Stimulated activated CD8-positive, alpha-beta memory T cell treated with anti-CD3 and anti-CD28 coated beads, Interleukin-2, amount 100 ng/mL, for 48 hours (primary cell): Measurements from ENCODE around the gene ZFYVE28.
"Not testable (repeated sequence)": the region's sequence is repeated elsewhere in the genome, so short reads cannot be mapped to it uniquely, and the experiment has no call there.

Experiments used
- DNase-seq, 2 donors: peaks; one replicate each; pipeline ENCODE4 v3.0.0-alpha.2; 2020; ENCODE audit warnings: low read depth in 2 of 2

Gene ZFYVE28

DNA sequence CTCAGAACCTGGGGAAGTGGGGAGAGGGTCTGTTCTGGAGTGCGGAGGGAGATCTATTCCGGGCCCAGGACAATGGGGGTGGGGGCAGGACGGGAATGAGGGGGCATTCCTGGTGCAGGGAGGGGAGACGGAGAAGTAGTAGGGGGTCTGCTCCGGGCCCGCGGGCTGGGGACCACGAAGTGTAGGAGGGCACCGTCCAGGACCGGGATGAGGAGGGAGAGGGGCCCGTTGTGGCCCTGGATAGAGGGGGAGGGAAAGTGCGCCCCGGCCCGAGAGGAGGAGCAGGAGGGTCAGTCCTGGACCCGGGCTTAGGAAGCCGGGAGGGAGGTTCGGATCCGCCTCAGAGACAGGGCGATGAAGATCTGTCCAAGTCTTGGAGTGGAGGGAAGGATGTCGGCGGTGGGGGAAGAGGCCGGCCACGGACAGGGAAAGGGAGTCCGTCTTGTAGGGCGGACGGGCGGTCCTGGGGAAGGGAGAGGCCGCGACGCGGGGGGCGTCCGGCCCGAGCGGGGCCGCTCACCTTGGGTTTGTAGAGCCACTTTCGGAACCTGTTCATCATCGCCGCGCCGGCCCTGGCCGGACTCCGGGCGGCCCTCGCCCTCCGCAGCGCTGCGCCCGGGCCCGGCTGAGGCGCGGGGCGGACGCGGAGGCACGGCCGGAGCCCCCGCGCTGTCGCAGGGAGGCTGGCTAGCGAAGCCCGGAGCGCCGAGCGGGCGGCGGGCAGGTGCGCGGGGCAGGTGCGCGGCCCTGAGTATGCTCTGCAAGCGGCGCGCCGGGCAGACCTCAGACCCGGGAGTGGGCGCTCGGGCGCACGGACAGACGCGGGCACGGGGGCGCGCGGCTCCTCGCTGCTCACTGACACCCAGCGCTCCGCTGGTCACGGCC lies at the start of gene ZFYVE28:
ZFYVE28 (minus strand) TSS at position 881 of the 885 bp plus-strand sequence; CDS start at position 559, 322 bp downstream.
- no peak for DNase-seq

DNA sequence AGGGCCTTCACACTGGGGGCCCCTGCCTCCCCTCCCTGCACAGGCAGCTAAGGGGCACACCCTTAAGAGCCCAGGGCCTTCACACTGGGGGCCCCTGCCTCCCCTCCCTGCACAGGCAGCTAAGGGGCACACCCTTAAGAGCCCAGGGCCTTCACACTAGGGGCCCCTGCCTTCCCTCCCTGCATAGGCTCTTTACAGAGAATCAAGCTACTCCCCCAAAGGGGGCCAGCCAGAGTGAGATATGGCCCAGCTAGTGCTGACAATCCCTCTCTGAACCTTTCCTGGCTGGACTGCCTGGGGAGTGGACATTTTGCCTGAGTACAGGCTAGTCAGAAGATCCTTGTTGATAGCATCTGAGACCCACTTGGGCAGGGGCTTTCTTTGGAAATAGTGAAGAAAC lies 47.1 kb upstream of the ZFYVE28 start:
- not testable (repeated sequence) for DNase-seq

DNA sequence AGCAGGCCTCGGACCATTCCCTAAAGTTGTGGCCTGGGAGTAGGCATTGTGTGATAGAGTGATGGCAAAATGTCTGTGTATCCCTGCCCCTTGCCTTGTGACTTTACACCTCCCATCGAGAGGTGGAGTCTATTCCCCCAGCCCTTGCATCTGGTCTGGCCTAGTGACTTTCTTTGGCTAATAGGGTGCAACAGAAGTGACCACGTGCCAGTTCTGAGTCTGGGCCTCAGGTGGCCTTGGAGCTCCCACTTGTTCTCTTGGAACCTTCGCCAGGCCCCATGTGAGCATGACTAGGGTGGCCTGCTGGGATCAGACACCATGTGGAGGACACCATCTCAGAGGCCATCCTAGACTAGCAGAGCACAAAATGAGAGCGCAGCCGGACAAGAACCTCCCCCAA lies 46.6 kb upstream of the ZFYVE28 start:
- no peak for DNase-seq

DNA sequence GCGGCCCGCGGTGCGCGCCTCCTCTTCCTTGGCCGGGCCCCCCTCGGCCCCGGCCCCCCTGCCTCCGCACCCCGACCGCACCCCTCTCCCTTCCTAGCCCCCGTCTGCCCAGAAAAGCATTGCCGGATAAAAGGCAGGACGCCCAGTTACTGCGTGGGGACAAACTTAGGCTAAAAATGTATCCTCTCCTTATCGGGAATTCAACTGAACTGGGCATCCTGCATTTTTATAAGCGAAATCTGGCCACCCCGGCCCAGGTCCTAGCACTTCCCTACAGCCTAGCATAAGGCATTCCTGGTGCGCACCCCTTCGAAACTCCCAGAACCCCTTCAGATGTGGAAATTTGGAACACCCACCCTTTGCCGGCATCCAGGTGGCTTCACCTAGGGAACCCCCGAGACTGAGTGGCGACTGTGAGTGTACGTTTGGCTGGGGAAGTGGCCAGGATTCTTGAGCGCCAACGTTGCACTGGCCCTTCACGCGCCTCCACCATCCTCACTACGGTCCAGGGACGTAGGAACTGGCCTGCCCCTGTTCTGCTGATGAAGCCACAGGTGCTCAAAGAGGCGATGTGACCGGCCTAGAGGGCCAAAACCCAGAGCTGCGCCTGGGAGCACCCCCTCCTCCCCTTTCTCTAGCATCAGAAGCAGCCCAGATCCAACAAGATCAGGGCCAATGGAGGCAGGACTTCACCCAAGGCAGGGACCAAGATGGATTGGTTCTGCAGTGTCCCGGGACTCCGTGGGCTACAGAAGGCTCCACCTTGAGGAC lies 44.7 kb upstream of the ZFYVE28 start:
- no peak for DNase-seq

DNA sequence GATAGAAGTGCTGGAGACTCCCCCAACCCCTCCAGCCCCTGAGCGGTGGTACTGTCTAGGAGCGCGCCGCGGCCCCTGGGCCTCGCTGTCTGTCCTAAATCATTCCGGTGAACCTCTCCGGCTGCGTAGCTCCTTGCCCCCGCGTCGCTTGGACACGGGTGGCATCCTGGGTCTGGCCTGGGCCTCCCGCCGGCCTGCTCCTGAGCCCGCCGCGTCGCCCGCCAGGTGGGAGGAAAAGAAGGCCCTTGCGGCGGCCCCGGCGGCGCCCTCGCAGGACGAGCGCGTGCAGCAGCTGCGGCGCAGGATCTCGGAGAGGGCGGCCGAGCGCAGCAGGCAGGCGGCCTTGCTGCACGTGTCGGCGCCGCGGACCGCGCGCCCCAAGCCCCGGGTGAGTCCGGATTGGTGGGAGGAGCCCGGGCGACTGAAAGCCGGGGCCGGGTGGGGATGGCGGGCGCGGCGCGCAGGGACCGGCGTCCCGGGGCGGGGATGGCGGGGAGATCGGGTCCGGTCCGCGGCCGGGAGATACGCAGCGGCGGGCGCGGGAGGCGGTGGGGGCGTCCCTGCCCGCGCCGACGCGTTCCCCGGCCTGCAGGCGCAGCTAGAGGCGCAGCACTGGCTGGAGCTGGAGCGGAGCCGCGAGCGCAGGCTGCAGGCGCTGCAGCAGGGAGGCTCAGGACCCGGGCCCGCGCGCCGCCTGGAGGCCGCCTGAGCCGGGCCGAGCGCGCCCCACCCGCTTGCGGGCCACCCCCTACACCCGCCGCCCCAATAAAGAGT lies 44.0 kb upstream of the ZFYVE28 start:
- DNase-seq, result peak; percentile 47 to 57

DNA sequence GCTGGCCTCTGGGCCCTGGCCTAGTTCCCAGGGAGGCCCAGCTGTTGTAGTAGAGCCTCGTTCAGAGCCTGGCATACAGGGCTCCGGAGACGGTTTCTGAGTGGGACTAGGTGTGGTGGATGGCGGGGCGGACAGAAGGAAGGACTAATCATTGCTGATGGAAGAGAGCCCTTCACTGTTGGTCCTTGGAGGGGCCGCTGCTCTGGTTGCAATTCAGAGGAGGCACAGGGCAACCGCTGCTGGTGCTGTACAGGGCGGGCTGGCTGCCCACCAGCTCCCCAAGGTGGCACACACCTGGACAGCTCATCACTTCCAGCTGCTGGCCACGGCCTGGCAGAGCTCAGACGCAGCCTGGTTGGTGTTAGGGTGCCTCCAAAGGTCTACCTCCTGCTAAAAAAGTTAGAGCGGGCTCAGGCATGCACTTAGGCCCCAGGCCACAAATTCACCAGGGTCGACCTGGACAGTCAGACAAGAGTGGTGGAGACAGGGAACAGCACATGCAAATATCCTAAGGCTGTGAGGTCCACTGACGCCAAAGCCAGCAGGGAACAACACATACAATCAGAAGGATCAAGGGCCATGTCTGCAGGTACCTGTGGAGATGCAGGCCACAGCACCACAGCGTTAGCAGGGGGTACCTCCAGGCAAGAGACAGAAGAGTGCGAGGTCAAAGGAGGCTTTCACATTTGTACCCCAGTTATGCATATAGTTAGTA lies 43.0 kb upstream of the ZFYVE28 start:
- DNase-seq, result no peak

DNA sequence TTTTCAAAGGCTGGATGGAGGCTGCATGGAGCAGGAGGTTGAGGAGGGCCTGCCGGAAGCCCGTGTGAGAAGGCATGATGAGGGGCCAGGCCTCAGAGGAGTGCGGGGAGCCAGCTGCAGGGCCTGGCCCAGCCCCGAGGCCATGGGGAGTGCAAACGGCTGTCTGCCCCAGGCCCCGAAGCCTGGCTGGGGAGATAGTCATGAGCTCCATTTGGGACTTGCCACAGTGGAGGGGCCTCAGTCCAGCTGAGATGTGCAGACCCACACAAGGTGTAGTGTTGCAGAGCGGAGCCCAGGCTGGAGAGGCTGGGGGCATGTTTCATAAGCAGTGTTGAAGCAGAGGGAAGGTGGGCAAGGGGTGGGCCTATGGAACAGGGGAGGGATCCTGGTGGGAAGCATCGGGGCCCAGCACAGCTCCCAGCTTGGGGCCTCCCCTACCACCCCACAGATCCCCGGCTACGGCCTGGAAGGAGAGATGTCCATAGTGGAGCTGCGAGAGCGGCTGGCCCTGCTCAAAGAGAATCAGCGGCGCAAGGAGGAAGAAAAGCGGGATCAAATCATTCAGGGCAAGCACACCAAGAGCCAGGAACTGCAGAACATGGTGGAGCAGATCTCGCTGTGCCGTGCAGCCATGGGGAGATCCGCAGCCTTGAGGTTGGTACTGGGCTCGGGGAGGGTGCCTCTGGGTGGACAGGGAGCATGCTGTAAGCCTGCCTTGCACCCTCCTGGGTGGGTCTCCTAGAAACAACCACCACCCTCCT lies 41.3 kb upstream of the ZFYVE28 start:
- DNase-seq, result no peak

DNA sequence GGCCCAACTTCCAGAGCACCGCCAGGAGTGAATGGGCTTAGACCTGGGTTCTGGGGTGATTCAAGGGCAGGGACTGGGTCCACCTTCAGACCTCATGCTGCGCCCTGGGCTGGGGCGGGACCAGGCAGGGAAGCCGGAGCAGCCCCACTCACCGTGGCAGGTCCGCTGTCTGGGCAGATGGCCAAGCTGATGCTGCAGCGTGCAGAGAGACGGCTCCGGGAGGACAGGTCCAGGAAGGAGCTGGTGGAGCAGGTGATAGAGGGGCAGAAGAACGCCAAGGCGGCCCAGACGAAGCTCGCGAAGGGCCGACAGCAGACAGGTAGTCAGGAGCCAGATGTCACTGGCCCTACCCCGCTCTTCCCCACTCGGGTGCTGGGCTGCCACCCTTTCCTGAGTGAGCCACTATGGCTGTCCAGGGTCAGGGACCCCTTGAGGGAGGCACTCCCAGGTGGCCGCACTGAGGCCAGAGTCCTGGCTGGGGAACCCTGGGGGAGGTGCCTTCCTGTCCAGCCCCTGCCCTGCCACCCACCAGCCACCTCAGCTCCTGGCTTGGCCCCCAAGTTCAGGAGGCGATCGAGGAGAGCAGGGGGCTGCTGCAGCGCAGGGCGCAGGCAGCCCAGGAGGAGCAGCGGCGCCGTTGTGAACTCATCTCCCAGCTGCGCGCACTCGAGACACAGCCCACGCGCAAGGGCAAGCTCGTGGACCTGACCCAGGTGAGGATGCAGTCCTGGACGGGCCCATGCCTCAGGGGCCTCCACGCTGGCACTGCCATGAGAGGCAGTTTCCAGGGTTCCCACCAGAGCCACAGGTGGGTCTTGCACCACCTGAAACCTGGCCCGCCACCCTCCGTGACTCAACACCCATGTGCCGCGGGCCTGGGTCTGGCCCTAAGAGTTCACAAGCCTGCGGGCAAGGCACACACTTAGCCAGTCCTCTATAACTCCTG lies 40.4 kb upstream of the ZFYVE28 start:
- no peak for DNase-seq

DNA sequence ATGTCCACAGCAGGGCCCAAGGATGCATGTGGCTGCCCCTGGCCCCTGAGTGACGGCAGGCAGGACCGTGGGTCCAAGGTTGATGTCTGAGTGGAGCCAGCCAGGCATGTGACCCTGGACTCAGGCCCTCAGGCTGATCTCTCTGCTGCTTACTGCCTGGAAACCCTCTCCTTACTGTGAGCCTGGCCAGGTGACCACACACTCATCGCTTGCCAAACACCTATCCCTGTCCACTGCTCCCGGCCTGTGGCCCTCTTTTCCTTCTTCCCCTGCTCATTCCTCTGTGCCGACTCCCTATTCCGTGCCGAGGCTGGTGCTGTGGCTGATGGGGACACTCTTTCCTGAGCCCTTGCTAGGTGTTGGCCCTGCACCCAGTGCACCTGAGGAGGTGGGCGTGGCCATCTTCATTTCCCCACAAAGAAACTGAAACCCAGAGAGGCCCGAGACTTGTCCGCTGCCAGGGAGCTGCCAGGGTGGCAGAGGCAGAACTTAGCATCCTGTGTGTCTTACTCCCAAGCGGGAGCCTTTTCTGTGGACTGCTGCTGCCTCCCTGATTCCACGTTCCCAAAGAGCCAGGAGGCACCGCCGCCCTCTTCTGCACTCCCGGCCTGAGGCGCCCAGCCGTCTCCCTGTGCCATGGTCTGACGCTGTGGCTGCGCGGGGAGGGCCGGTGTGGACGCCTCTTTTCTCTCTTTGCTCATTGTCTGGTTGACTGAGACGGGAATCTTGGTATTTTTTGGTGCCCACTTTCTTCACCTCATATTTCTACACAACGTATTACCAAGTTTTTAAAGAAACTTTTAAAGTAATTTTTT lies 39.2 kb upstream of the ZFYVE28 start:
- no peak for DNase-seq

DNA sequence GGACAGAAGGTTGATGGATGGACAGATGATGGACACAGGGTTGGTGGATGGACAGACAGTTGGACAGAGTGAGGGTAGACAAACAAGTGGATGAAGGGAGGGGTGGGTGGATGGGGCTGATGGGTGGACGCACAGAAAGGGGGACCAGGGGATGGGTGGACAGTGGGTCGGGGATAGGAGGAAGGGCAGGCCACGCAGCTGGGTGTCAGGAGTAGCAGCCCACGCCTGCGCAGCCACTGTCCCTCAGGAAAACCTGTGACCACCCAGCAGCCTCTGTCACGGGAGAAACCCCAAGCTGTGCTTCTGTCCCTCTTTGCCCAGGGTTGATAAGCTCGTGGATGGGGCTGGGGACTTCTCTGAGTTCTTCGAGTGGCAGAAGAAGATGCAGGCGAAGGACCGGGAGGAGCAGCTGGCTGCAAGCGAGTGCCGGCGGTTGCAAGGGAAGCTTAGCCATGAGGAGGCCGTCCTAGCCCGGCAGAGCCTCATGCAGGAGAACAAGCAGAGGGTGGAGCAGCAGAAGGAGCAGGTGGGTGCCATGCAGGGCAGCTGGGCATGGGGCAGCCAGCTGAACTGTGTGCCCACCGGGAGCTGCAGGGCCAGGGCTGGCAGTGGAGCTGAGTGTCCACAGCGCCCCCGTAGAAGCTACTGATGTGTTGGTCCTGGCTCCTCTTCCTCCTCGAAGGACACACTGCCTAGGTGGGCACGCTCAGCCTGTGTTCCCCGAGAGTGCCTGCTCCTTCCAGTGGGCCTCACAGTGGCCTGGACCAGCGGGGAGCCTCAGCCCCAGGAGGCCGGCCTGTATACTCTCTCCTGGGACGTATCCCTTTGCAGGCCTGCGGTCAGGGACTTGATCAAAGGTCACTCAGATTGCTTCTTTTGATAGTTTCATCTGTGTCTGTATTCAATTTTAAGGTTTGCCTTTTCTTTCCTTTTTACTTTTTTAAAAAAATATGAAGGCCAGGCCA lies 33.7 kb upstream of the ZFYVE28 start:
- no peak for DNase-seq

DNA sequence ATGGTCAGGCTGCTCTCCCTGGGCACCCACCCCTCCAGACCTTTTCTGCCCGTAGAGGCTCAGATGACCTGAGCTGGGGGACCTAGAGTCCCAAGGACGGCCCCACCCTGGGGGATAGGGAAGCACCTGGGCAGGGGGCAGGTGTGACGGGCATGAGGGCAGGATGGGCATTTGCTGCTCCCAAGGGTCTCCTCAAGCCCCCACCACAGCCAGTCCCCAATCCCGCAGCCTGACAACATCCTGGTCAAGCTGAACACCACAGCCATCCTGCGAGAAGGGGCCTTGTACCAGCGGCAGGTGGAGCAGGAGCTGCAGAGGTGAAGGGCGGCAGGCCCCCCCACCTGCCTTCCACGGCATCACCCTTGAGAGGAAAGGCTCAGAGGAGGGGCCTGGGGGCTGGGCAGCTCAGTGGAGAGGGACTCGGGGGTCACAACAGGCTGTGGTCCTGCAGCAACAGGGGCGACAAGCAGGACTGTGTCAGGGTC lies 32.6 kb upstream of the ZFYVE28 start:
- no peak for DNase-seq

DNA sequence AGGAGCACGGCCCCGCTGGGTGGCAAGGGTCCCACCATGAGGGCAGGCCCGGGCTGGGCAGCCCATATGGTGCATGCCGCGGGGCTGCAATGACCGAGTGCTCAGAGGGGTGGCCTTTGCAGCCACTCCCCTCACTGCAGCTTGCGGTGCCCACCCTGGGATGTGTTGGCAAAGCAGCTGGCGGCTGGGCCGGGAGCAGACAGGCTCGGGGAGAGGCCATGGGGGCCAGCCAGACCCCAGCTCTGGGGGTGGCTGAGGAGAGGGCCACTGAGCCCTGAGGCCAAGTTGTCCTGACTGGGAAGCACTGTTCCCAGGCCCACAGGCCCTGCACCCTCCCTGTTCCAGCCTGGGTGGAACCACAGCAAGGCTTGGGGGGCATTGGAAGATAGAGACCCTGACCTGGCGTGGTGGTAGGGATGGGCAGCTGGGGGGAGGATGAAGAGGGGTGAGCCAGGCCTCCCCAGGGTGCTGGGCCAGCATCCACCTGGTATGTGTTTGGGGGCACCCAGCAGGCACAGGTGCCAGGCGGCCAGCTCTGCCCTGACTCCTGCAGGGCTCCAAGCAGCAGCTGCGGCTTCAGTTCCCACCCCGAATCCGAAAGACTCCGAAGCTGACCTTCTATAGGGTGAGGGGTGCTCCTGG lies 32.1 kb upstream of the ZFYVE28 start:
- no peak for DNase-seq

DNA sequence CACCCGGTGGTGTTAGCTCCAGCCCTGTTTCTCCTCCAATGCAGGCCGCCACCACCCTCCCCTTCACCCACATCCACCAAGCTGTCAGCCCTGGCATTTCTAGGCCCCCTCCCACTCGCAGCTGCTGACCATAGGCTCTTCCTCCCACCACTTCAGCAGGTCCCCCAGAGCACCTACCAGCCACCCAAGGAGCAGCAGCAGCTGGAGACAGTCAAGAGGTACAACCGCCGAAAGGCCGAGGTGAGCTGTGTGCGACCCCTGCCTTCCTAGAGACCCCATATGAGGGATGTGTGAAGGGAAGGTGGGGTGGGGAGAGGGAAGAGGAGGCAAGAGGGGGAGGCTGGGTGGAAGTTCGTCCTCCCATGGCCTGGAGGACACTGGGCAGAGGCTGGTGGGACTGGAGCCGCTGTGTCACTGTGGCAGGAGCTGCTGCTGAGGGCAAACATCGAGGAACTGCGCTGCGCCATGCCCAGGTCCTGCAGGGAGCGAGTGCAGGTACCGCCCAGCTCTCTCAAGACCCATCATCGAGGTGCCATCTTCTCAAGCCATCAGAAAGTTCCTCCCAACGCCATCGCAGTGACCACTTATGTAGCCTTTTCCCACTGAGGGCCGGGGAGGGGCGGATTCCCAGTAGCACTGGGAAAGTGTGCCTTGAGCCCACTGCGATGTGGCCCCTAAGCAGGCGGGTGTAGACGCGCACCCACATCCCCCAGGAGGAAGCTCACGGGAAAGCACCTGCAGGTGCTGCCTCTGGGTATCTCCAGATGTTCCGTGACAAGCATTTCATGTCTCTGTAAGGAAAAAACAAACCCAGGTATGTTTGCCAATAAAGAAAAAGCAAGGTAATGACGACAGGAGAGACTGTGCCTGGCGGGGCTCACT lies 31.3 kb upstream of the ZFYVE28 start:
- no peak for DNase-seq

DNA sequence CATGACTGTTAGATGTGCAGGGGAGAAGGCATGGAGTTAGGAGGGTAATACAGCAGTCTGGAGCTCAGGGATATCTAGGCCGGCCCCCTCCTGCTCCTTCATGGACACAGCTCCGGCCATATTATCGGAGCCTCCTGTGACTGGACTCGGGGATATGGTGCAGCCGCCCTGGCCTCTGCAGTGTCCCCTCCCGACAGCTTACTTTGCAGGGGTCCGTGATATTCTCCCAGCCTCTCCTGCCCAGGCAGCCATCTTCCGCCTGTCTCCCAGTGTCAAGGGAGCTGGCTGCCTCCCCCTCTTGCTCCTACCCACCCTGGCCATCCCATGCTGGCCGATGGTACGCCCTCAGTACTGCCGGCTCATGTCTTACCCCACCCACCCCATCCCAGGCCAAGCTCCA lies 30.6 kb upstream of the ZFYVE28 start:
- no peak for DNase-seq

DNA sequence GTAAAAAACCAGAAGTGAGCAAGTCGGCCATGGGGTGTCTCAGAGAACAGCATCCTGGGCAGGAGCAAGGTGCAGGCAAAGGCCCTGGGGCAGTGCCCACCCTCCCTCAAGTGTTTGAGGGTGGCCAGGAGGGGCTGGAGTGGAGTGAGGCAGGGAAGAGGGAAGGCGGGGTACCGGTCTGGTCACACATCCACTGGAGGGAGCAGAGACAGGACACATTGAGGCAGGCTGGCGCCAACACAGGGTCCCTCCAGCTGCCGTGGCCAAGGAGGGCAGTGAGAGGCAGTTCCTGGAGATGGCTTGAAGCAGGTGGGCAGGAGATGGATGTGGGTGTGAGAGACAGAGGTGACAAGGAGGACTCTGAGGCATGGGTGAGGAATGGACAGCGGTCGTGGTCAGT lies 30.1 kb upstream of the ZFYVE28 start:
- no peak for DNase-seq
